ENCODE measurements around the gene HOXC6. TPM values are rescaled to one million over a fixed set of nuclear protein-coding genes. Genes with fewer than 3 reads are reported as not detected.

The HOXC6 gene
- total and polyA plus RNA-seq, 10 of the 15 experiments (the other 5 are each of a cell fraction or from before 2014, with no cell fraction given), result 0.02 to 0.55 (median 0.45) TPM; not detected in 4

DNA sequence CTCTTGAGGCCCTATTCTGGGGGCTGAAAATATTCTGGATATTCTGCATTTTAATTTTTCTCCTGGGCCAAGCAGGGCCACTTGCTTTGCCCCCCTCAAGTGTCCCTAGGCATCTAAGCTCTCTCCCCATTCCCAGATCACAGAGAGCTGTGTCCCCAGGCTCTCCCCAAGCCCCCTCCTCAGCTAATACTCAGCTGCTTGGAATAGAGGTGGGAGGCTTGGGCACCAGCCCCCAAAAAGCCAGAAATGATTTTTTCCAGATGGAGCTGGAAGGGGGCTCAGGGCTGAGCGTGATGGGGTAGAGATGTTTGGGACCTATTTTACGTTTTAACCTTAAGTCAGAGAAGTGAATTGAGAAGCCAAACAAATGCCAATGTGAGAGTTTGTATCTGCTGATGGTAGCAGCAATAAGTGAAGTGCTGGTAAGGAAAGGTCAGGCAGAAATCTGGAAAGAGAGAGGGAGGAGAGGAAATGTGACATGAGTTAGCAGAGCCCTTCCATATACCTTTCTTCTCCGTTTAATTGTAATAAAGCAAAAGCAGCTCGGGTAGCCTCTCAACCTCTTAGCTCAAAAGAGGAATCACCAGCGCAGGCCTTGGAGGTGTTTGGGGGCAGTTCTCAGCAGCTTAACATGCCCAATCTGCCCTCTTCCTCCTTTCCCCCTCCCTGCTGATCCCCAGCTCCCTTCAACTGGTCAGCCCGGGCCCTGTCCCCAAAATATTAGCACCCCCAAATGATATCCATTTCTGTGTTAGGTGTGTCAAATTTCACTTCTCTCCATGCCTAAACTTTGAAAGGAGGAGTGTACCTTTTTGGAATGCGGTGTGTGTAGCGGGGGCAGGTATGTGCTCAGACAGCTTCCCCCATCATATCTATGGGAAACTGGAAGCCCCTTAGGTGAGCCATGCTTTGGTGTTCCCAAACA, 5.0 kb upstream of the HOXC6 start:
- Histone ChIP-seq H3K36me3 (ENCODE audit: control insufficient read depth in 2 of 2, insufficient read depth in 2 of 2, low read length in 1 of 2) (no peaks in the 10 kb centered on the region), H3K4me2 (ENCODE audit: control insufficient read depth, insufficient read depth) (no peak overlapping the region), H3K4me3 (no peak overlapping the region), H3K27ac (ENCODE audit: control insufficient read depth, insufficient read depth) (no peak overlapping the region), H2AFZ (ENCODE audit: control insufficient read depth, low read depth, low read length) (no peak overlapping the region; the same call in 1 of the 2 replicates), H3K9ac (ENCODE audit: control insufficient read depth, insufficient read depth, low read length) (no peak overlapping the region), H3K79me2 (ENCODE audit: control insufficient read depth, insufficient read depth, low read length) (no peaks in the 10 kb centered on the region), H4K20me1 (ENCODE audit: control insufficient read depth, insufficient read depth) (no peaks in the 10 kb centered on the region), H3K4me1 (ENCODE audit: control insufficient read depth, insufficient read depth, low read length) (peaks cover 21% of the 10 kb centered on the region), H3K27me3 (replicated peaks in 1 of 2; ENCODE audit: control insufficient read depth in 2 of 2, insufficient read depth in 2 of 2, low read length in 1 of 2) (peaks cover 5 to 6% of the 10 kb centered on the region in 2 experiments; a peak in 2 of 4 replicates), H3K9me3 (replicated peaks; ENCODE audit: control insufficient read depth, insufficient read depth, low read length) (no peaks in the 10 kb centered on the region)
- in situ Hi-C loops (cut with MboI), result loop anchor here (10.0 kb wide), 2 partner anchors 172 to 342 kb away; partner anchors contain the start of gene GPR84
- ATAC-seq (no peak), FAIRE-seq (no peak), DNase-seq (ENCODE audit: low read depth, low spot score) (no peak)
- ChIA-PET POLR2A (interaction anchor here (0.7 to 1.6 kb wide), 7 partner anchors 9 to 184 kb away, joined by 3 to 7 read pairs (median 3); partner anchors contain the start of genes HOXC4, HOXC5 and SMUG1), CTCF (interaction anchor here (0.7 to 13.4 kb wide), 13 partner anchors 9 to 362 kb away, joined by 3 to 343 read pairs (median 6); partner anchors contain the start of genes ATP5MC2, HOXC10, HOXC4 and HOXC5), SMC1A (ENCODE audit: uncharacterized antibody, unreplicated experiment) (interaction anchor here (0.7 to 2.9 kb wide), 17 partner anchors 9 to 302 kb away, joined by 3 to 22 read pairs (median 4); partner anchors contain the start of genes CALCOCO1, COPZ1, HOXC4 and HOXC5), RAD21 (ENCODE audit: unreplicated experiment) (interaction anchor here (0.5 to 1.6 kb wide), 9 partner anchors 9 to 185 kb away, joined by 3 to 15 read pairs (median 4); partner anchors contain the start of genes HOXC4, HOXC5 and HOXC8)
- WGBS (ENCODE audit: insufficient coverage, insufficient replicate concordance, low lambda C conversion rate, missing lambda C conversion rate), result 8% methylated on average over 8 of the region's 8 CpGs
- no TSS peak for BruUV-seq (replicated peaks)
- intact Hi-C loops (cut with micrococcal nuclease; ENCODE audit: unreplicated experiment), result no loop called here
- TF ChIP-seq POLR2AphosphoS5 (IDR thresholded peaks at IDR 0.05; ENCODE audit: low read length), result no peak
- no peak for TF ChIP-seq EED (IDR thresholded peaks at IDR 0.05; ENCODE audit: low read depth)
- TF ChIP-seq NR2C2 (IDR thresholded peaks at IDR 0.05; ENCODE audit: borderline replicate concordance, control insufficient read depth, insufficient read length, low read depth), result no peak
- TF ChIP-seq, protein P1, sequence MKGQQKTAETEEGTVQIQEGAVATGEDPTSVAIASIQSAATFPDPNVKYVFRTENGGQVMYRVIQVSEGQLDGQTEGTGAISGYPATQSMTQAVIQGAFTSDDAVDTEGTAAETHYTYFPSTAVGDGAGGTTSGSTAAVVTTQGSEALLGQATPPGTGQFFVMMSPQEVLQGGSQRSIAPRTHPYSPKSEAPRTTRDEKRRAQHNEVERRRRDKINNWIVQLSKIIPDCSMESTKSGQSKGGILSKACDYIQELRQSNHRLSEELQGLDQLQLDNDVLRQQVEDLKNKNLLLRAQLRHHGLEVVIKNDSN (IDR thresholded peaks at IDR 0.05; ENCODE audit: borderline replicate concordance, extremely low read length, insufficient read depth, low read depth, low read length), result no peak
- no peak for TF ChIP-seq BACH1 (IDR thresholded peaks at IDR 0.05; ENCODE audit: borderline replicate concordance)
- TF ChIP-seq CEBPB (IDR thresholded peaks at IDR 0.05; ENCODE audit: borderline replicate concordance in 1 of 2, low read depth in 2 of 2, low read length in 2 of 2), result no peak
- TF ChIP-seq SMARCA5 (IDR thresholded peaks at IDR 0.05), result no peak
- TF ChIP-seq, protein P2, sequence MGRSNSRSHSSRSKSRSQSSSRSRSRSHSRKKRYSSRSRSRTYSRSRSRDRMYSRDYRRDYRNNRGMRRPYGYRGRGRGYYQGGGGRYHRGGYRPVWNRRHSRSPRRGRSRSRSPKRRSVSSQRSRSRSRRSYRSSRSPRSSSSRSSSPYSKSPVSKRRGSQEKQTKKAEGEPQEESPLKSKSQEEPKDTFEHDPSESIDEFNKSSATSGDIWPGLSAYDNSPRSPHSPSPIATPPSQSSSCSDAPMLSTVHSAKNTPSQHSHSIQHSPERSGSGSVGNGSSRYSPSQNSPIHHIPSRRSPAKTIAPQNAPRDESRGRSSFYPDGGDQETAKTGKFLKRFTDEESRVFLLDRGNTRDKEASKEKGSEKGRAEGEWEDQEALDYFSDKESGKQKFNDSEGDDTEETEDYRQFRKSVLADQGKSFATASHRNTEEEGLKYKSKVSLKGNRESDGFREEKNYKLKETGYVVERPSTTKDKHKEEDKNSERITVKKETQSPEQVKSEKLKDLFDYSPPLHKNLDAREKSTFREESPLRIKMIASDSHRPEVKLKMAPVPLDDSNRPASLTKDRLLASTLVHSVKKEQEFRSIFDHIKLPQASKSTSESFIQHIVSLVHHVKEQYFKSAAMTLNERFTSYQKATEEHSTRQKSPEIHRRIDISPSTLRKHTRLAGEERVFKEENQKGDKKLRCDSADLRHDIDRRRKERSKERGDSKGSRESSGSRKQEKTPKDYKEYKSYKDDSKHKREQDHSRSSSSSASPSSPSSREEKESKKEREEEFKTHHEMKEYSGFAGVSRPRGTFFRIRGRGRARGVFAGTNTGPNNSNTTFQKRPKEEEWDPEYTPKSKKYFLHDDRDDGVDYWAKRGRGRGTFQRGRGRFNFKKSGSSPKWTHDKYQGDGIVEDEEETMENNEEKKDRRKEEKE (IDR thresholded peaks at IDR 0.05), result no peak
- TF ChIP-seq, protein P3, sequence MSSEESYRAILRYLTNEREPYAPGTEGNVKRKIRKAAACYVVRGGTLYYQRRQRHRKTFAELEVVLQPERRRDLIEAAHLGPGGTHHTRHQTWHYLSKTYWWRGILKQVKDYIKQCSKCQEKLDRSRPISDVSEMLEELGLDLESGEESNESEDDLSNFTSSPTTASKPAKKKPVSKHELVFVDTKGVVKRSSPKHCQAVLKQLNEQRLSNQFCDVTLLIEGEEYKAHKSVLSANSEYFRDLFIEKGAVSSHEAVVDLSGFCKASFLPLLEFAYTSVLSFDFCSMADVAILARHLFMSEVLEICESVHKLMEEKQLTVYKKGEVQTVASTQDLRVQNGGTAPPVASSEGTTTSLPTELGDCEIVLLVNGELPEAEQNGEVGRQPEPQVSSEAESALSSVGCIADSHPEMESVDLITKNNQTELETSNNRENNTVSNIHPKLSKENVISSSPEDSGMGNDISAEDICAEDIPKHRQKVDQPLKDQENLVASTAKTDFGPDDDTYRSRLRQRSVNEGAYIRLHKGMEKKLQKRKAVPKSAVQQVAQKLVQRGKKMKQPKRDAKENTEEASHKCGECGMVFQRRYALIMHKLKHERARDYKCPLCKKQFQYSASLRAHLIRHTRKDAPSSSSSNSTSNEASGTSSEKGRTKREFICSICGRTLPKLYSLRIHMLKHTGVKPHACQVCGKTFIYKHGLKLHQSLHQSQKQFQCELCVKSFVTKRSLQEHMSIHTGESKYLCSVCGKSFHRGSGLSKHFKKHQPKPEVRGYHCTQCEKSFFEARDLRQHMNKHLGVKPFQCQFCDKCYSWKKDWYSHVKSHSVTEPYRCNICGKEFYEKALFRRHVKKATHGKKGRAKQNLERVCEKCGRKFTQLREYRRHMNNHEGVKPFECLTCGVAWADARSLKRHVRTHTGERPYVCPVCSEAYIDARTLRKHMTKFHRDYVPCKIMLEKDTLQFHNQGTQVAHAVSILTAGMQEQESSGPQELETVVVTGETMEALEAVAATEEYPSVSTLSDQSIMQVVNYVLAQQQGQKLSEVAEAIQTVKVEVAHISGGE (CRISPR knock-in tag; IDR thresholded peaks at IDR 0.05), result no peak
- no peak for TF ChIP-seq CBX3 (IDR thresholded peaks at IDR 0.05; ENCODE audit: borderline replicate concordance, low read depth)
- no peak for TF ChIP-seq POLR2AphosphoS2 (IDR thresholded peaks at IDR 0.05; ENCODE audit: low read depth, low read length)
- TF ChIP-seq HDAC6 (IDR thresholded peaks at IDR 0.05; ENCODE audit: unreplicated experiment), result no peak
- no peak for TF ChIP-seq ZBED1 (IDR thresholded peaks at IDR 0.05; ENCODE audit: borderline replicate concordance)
- TF ChIP-seq ZNF217 (IDR thresholded peaks at IDR 0.05), result no peak
- TF ChIP-seq YY1 (IDR thresholded peaks at IDR 0.05; ENCODE audit: low read depth, low read length), result no peak

Data from GM12878 (cell line).